Upper lobe of right lung (tissue), 1 donor: ENCODE data around the gene TMBIM6. TPM values are rescaled to one million over a fixed set of nuclear protein-coding genes. Genes with fewer than 3 reads are reported as not detected.
A peak's percentile ranks its signal among the peaks of the same experiment; 100 is the strongest.

Experiments
- ATAC-seq: fragments of 200-7000 bp; cut with Tn5 transposase; one replicate; pipeline ENCODE4 v1.9.1; 2020; ENCODE audit warnings: mild to moderate bottlenecking, moderate library complexity
- DNase-seq: peaks from one replicate; pipeline ENCODE4 v3.0.0-alpha.2; 2020
- H3K27ac ChIP-seq: fragments of 200-600 bp; one replicate; pipeline ENCODE4 v1.8.0; 2022
- H3K27me3 ChIP-seq: fragments of 200-600 bp; one replicate; pipeline ENCODE4 v1.8.0; 2022; ENCODE audit warnings: mild to moderate bottlenecking
- H3K36me3 ChIP-seq: fragments of 200-600 bp; one replicate; pipeline ENCODE4 v1.8.0; 2022
- H3K4me1 ChIP-seq: fragments of 200-600 bp; one replicate; pipeline ENCODE4 v1.8.0; 2022
- H3K4me3 ChIP-seq: fragments of 200-600 bp; one replicate; pipeline ENCODE4 v1.8.0; 2022; ENCODE audit warnings: mild to moderate bottlenecking
- H3K9me3 ChIP-seq: fragments of 200-600 bp; one replicate; pipeline ENCODE4 v1.8.0; 2022
- intact Hi-C: fragments of 100-400 bp; cut with DNase I; formaldehyde crosslinking; loops from one replicate; pipeline ENCODE4 v1.11.0; 2022
- total RNA-seq: library from RNA; stranded (reverse); fragmentation: NEBNext Ultra II Directional; extraction: Animal tissue kit (Norgen Biotek cat#: 25700); gene quantifications from one replicate; pipeline ENCODE4 v1.2.1, GENCODE V29; 2021
- TF ChIP-seq, protein P1 (sequence below): fragments of 200-600 bp; IDR thresholded peaks from one replicate; pipeline ENCODE4 v1.8.0; 2022; ENCODE audit warnings: antibody characterized with exemption
- donor health status: DM: no; HTN: yes; CAD: no; lungs with severe emphysema.

Gene TMBIM6
- total RNA-seq, 1 donor from 2014 or later = 654 TPM

DNA sequence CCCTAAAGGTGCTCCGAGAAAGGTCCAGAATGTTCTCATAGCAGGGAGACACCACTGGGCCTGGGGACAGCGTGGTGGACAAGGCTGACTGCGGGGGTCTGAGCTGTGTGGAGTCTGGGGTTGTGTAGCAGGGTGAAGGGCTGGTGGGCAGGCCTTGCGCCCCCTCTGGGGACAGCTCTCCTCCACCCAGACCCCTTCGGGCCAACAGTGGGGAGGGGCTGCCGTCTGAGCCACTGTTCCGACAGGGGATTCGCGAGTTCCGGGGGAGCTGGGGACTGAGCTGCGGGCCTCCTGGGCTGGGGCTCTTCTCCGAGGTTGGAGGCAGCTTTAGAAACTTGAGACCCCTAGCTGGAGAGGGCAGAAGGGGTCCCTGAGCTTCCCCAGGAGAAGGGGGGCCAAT, 54.8 kb downstream of the TMBIM6 start:
- Histone ChIP-seq H3K4me3 (no peak overlapping the region), H3K36me3 (peaks cover 38% of the 10 kb centered on the region), H3K27me3 (no peaks in the 10 kb centered on the region), H3K9me3 (no peaks in the 10 kb centered on the region), H3K4me1 (no peaks in the 10 kb centered on the region), H3K27ac (no peak overlapping the region)
- intact Hi-C loops = no loop called here
- ATAC-seq (no peak), DNase-seq (no peak)
- TF ChIP-seq, protein P1, sequence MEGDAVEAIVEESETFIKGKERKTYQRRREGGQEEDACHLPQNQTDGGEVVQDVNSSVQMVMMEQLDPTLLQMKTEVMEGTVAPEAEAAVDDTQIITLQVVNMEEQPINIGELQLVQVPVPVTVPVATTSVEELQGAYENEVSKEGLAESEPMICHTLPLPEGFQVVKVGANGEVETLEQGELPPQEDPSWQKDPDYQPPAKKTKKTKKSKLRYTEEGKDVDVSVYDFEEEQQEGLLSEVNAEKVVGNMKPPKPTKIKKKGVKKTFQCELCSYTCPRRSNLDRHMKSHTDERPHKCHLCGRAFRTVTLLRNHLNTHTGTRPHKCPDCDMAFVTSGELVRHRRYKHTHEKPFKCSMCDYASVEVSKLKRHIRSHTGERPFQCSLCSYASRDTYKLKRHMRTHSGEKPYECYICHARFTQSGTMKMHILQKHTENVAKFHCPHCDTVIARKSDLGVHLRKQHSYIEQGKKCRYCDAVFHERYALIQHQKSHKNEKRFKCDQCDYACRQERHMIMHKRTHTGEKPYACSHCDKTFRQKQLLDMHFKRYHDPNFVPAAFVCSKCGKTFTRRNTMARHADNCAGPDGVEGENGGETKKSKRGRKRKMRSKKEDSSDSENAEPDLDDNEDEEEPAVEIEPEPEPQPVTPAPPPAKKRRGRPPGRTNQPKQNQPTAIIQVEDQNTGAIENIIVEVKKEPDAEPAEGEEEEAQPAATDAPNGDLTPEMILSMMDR = no peak

DNA sequence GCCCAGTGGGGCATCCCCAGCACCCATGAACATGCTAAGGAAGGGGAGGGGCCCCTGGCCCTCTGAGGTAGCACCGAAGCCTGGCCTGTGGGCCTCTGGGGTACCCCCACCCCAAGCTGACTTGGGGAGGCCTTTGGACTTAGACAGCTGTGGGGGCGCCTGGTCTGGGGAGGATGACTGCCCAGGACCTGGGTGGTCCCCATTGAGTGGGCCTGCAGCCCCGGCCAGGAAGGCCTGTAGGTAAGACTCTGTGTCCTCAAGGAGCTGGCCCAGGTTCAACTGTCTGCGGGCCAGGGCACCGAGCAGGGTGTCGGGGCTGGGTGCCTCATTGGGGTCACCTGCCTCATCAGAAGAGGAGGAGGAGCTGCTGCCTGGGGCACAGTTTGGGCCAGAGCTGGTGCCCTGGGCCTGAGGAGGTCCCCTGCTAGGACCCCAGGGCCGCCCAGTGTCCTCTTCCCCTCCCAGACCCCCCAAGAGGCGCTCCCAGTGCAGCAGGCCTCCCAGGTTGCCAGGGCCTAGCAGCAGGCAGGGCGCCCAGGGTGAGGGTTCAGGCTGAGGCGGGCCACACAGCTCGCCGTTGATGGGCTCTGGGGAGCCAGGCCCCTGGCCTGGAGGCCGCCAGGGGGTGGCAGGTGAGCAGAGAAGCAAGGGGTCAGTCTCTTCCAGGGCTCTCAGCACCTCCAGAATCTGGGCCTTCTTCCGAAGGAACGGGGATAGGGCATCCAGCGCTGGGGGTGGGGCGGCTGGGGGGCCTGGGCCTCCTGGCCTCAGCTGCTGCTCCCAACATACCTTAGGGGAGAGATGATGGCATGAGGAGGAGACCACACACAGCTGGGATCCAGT, 55.5 kb downstream of the TMBIM6 start:
- TF ChIP-seq, protein P1 = no peak
- H3K4me3 ChIP-seq = no peak overlapping the region
- H3K27me3 ChIP-seq = no peaks in the 10 kb centered on the region
- H3K36me3 ChIP-seq = peaks cover 45% of the 10 kb centered on the region
- no peaks in the 10 kb centered on the region for H3K9me3 ChIP-seq
- DNase-seq (no peak), ATAC-seq (no peak)
- H3K27ac ChIP-seq = no peak overlapping the region
- no peaks in the 10 kb centered on the region for H3K4me1 ChIP-seq
- intact Hi-C loops = no loop called here

DNA sequence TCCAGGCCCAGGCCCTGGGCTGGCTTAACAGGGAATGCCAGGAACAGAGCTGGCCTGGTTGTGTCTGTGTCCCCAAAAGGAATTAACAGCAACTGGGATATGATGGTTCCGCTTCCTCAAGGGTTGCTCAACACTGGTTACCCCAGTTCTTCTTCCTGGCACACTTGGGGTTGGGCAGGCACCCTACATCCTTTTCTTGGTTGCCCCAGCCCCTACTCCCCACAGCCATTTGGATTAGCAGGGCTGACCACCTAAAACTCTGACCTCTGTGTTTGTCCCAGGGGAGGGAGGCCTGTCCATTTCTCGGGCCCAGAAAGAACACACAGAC, 56.1 kb downstream of the TMBIM6 start:
- no peak for DNase-seq
- Histone ChIP-seq H3K9me3 (no peaks in the 10 kb centered on the region), H3K4me3 (no peak overlapping the region), H3K36me3 (peaks cover 50% of the 10 kb centered on the region), H3K27ac (no peak overlapping the region), H3K4me1 (no peaks in the 10 kb centered on the region), H3K27me3 (no peaks in the 10 kb centered on the region)
- peak; percentile 13 for ATAC-seq
- TF ChIP-seq, protein P1 = no peak
- intact Hi-C loops = no loop called here

DNA sequence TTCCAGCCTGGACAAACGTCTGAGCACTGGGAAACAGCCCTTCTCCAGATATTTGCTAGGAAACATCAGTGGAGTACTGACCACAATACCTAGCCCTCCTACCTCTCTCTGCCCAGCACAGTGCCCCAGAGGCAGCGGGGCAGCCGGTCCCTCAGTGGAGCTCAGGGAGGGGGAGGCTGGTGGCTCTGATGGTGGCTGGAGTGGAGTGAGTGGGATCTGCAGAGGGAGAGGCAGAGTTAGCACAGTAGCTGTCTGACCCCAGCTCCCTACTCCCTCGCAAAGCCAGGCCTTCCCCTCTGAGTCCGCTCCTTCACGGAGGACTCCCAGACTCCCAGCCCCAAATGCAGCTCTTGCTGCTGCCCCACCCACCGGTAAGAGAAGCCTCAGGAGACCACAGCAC, 56.9 kb downstream of the TMBIM6 start:
- TF ChIP-seq, protein P1 = no peak
- H3K4me3 ChIP-seq = no peak overlapping the region
- ATAC-seq (no peak), DNase-seq (no peak)
- H3K27me3 ChIP-seq = no peaks in the 10 kb centered on the region
- intact Hi-C loops = no loop called here
- no peaks in the 10 kb centered on the region for H3K9me3 ChIP-seq
- H3K4me1 ChIP-seq = no peaks in the 10 kb centered on the region
- peaks cover 58% of the 10 kb centered on the region for H3K36me3 ChIP-seq
- no peak overlapping the region for H3K27ac ChIP-seq

DNA sequence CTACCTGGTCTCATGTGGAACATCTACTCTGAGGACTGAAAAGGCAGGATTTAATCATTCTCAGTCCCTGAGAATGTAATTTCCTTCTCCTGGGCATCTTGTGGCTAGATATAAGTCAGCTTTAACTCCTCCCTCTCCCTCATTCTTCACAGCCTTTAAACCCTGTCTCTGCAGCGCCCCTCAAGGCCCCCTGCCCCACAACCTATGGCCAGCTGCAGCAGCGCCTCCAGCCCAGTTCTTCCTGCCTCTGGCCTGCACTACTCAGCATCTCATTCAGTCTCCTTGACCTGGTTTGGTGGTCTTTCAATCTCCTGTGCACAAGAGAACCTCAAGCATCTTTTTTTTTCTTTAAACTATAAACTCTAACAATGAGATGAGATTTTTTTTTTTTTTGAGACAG, 57.6 kb downstream of the TMBIM6 start:
- TF ChIP-seq, protein P1 = no peak
- H3K27me3 ChIP-seq = no peaks in the 10 kb centered on the region
- no peaks in the 10 kb centered on the region for H3K4me1 ChIP-seq
- no peak overlapping the region for H3K27ac ChIP-seq
- ATAC-seq (no peak), DNase-seq (no peak)
- H3K36me3 ChIP-seq = peaks cover 65% of the 10 kb centered on the region
- H3K4me3 ChIP-seq = no peak overlapping the region
- intact Hi-C loops = no loop called here
- no peaks in the 10 kb centered on the region for H3K9me3 ChIP-seq
